HEK293 (cell line): ENCODE results near the gene SLC2A8.

Source experiments
- CTCF ChIA-PET: fragments of 350-600 bp; formaldehyde crosslinking; extraction: SDS; loops from one replicate; lab custom pipeline; 2021; ENCODE audit warnings: antibody characterized with exemption; lab: Yijun Ruan, JAX
- POLR2A ChIA-PET: fragments of 300-600 bp; formaldehyde crosslinking; extraction: SDS; loops from one replicate; lab custom pipeline; 2020; ENCODE audit warnings: antibody characterized with exemption, inconsistent platforms; lab: Yijun Ruan, JAX
- H3K27ac ChIP-seq: fragments of 200-500 bp; sonication (Bioruptor generic); 2 replicates; pipeline ENCODE4 v1.5.1; 2014; ENCODE audit warnings: low read depth, low read length, control low read depth, inconsistent platforms; ENCODE audit errors: extremely low read depth
- H3K36me3 ChIP-seq, 2 experiments: fragments of 200-500 bp in 1 of 2; sonication (Bioruptor generic) in 1 of 2; 1 replicate in 1 of 2; 2 replicates in 1 of 2; pipeline ENCODE4 v1.5.1; 2014 to 2017; ENCODE audit warnings: inconsistent platforms in 2 of 2, low read length in 2 of 2; ENCODE audit not compliant: control insufficient read depth in 2 of 2, insufficient read depth in 1 of 2
- H3K4me1 ChIP-seq: fragments of 200-500 bp; sonication (Bioruptor generic); 2 replicates; pipeline ENCODE4 v1.5.1; 2014; ENCODE audit warnings: mild to moderate bottlenecking, low read length, inconsistent platforms; ENCODE audit not compliant: control insufficient read depth, insufficient read depth
- H3K4me3 ChIP-seq: 2 replicates; pipeline ENCODE4 v1.5.1; 2011; ENCODE audit warnings: low read depth, mild to moderate bottlenecking, control low read depth, low read length, moderate library complexity
- H3K9me3 ChIP-seq: fragments of 200-500 bp; sonication (Bioruptor generic); 2 replicates; pipeline ENCODE4 v1.5.1; 2014; ENCODE audit warnings: low read depth, low read length, inconsistent platforms; ENCODE audit not compliant: control insufficient read depth, insufficient read depth
- BCL11B ChIP-seq: fragments of 450-650 bp; formaldehyde crosslinking; IDR thresholded peaks from 2 replicates; pipeline ENCODE4 v1.5.1; 2016; ENCODE audit warnings: low read depth, missing biosample characterization, missing genetic modification characterization
- GLIS2 ChIP-seq: fragments of 450-650 bp; formaldehyde crosslinking; IDR thresholded peaks from 2 replicates; pipeline ENCODE4 v1.5.1; 2016; ENCODE audit warnings: missing biosample characterization, missing genetic modification characterization
- INSM2 ChIP-seq: fragments of 450-650 bp; formaldehyde crosslinking; IDR thresholded peaks from 2 replicates; pipeline ENCODE4 v1.5.1; 2016; ENCODE audit warnings: missing biosample characterization, missing genetic modification characterization
- OSR2 ChIP-seq: fragments of 450-650 bp; formaldehyde crosslinking; IDR thresholded peaks from 2 replicates; pipeline ENCODE4 v1.5.1; 2016; ENCODE audit warnings: missing biosample characterization, missing genetic modification characterization
- SP7 ChIP-seq: fragments of 450-650 bp; formaldehyde crosslinking; IDR thresholded peaks from 2 replicates; pipeline ENCODE4 v1.5.1; 2016; ENCODE audit warnings: missing biosample characterization, missing genetic modification characterization
- YY2 ChIP-seq: fragments of 450-650 bp; formaldehyde crosslinking; IDR thresholded peaks from 2 replicates; pipeline ENCODE4 v1.5.1; 2016; ENCODE audit warnings: missing biosample characterization, missing genetic modification characterization
- ZBTB26 ChIP-seq: fragments of 450-650 bp; formaldehyde crosslinking; optimal IDR thresholded peaks from 2 replicates; pipeline ENCODE3; 2016; ENCODE audit warnings: missing biosample characterization, mild to moderate bottlenecking, missing genetic modification characterization
- ZFP41 ChIP-seq: fragments of 450-650 bp; formaldehyde crosslinking; IDR thresholded peaks from 2 replicates; pipeline ENCODE4 v1.5.1; 2016; ENCODE audit warnings: missing biosample characterization, missing genetic modification characterization, borderline replicate concordance
- ZIC2 ChIP-seq: fragments of 450-650 bp; formaldehyde crosslinking; IDR thresholded peaks from 2 replicates; pipeline ENCODE4 v1.5.1; 2016; ENCODE audit warnings: missing biosample characterization, missing genetic modification characterization
- ZNF138 ChIP-seq: fragments of 450-650 bp; formaldehyde crosslinking; IDR thresholded peaks from 2 replicates; pipeline ENCODE4 v1.5.1; 2016; ENCODE audit warnings: missing biosample characterization, missing genetic modification characterization, borderline replicate concordance
- ZNF155 ChIP-seq: fragments of 450-650 bp; formaldehyde crosslinking; IDR thresholded peaks from 2 replicates; pipeline ENCODE4 v1.5.1; 2016; ENCODE audit warnings: missing biosample characterization, missing genetic modification characterization
- ZNF311 ChIP-seq: fragments of 450-650 bp; formaldehyde crosslinking; IDR thresholded peaks from 2 replicates; pipeline ENCODE4 v1.5.1; 2017; ENCODE audit warnings: missing biosample characterization, missing genetic modification characterization, borderline replicate concordance
- ZNF341 ChIP-seq: fragments of 450-650 bp; formaldehyde crosslinking; IDR thresholded peaks from 2 replicates; pipeline ENCODE4; 2016; ENCODE audit warnings: low read depth, missing biosample characterization, missing genetic modification characterization
- ZNF37A ChIP-seq: fragments of 450-650 bp; IDR thresholded peaks from 2 replicates; pipeline ENCODE4 v1.5.1; 2018; ENCODE audit warnings: missing biosample characterization, missing genetic modification characterization
- ZNF394 ChIP-seq: fragments of 450-650 bp; formaldehyde crosslinking; IDR thresholded peaks from 2 replicates; pipeline ENCODE4 v1.5.1; 2016; ENCODE audit warnings: missing biosample characterization, missing genetic modification characterization, mild to moderate bottlenecking, moderate library complexity, borderline replicate concordance
- ZNF530 ChIP-seq: fragments of 450-650 bp; formaldehyde crosslinking; IDR thresholded peaks from 2 replicates; pipeline ENCODE4 v1.5.1; 2016; ENCODE audit warnings: low read depth, missing biosample characterization, missing genetic modification characterization
- ZNF600 ChIP-seq: fragments of 450-650 bp; formaldehyde crosslinking; IDR thresholded peaks from 2 replicates; pipeline ENCODE4 v1.5.1; 2016; ENCODE audit warnings: missing biosample characterization, missing genetic modification characterization
- ZNF791 ChIP-seq: fragments of 450-650 bp; formaldehyde crosslinking; IDR thresholded peaks from 2 replicates; pipeline ENCODE4 v1.5.1; 2016; ENCODE audit warnings: missing biosample characterization, missing genetic modification characterization
- ZSCAN23 ChIP-seq: fragments of 450-650 bp; formaldehyde crosslinking; IDR thresholded peaks from 2 replicates; pipeline ENCODE4 v1.5.1; 2016; ENCODE audit warnings: missing biosample characterization, missing genetic modification characterization

Gene SLC2A8

DNA sequence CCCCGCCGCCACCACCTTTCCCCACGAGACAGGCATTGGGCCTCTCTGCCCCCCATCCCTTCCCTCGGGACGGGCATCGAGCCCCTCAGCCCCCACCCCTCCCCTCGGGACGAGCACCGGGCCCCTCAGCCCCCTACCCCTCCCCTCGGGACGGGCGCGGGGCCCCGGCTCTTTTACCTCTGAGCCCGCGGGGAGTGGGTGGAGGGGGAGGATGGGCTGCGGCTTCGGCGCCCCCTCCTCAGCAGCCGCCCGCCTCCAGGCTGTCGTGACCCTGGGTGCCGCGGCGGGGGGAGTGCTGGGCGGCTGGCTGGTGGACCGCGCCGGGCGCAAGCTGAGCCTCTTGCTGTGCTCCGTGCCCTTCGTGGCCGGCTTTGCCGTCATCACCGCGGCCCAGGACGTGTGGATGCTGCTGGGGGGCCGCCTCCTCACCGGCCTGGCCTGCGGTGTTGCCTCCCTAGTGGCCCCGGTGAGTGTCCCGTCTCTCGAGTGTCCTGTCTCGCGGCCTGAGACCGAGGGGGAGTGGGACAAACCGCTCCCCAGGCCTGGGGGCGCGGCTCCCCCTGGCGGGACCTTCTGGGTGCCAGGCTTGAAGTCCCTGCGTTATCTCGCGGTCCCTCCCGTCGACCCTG is 791 bp downstream of the SLC2A8 start (continued):
- no peak for TF ChIP-seq INSM2
- no peak for TF ChIP-seq OSR2 (tag by site-specific recombination)
- TF ChIP-seq SP7 (tag by site-specific recombination), result peak; percentile 31; the same call in 1 of the 2 replicates
- TF ChIP-seq ZNF530, result no peak
- no peak for TF ChIP-seq ZFP41 (tag by site-specific recombination)
- no peak for TF ChIP-seq ZNF311 (tag by site-specific recombination)
- TF ChIP-seq ZIC2 (tag by site-specific recombination), result peak; percentile 99
- TF ChIP-seq ZNF600 (tag by site-specific recombination), result 0 out of 2 replicates have a peak, but pooled peaks have one; percentile 44

DNA sequence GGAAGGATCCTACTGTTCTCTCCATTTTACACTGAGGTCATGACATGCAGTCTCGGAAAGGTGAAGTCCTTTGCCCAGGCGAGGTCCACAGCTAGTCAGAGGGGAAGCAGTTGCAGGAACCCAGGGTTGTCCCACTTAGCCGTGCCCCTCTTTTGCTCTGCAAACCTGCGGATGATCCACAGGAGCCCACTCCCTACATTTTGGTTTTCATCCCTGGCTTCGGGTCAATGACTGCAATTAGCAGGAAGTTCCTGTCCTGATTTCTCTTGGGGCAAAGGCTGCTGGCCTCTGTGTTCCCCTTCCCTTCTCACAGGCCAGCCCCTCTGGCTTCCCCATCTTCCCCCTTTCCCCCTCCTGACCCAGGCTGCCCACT is 1.3 kb downstream of the SLC2A8 start:
- no peaks in the 10 kb centered on the region for H3K9me3 ChIP-seq
- CTCF ChIA-PET, result interaction anchor here (0.5 to 1.8 kb wide), 13 partner anchors 10 to 692 kb away, joined by 3 to 7 read pairs (median 3); partner anchors contain the start of gene ZNF79
- POLR2A ChIA-PET, result interaction anchor here (0.7 to 2.2 kb wide), 5 partner anchors 10 to 174 kb away, joined by 3 to 50 read pairs (median 7); partner anchors contain the start of gene ZNF79
- TF ChIP-seq ZNF37A, result no peak
- no peak for TF ChIP-seq ZNF138 (tag by site-specific recombination)
- peak; percentile 3; the same call in 1 of the 2 replicates for TF ChIP-seq GLIS2
- no peak for TF ChIP-seq ZNF791 (tag by site-specific recombination)
- 0 out of 2 replicates have a peak, but pooled peaks cover 5% of the 10 kb centered on the region for H3K4me1 ChIP-seq
- peaks cover 0 to 31% of the 10 kb centered on the region in 2 experiments; a peak in 1 of 3 replicates for H3K36me3 ChIP-seq
- peak overlapping the region; percentile 57 for H3K4me3 ChIP-seq
- no peak overlapping the region for H3K27ac ChIP-seq

- 0 out of 2 replicates have a peak, but pooled peaks cover 5% of the 10 kb centered on the region for H3K4me1 ChIP-seq
- peaks cover 0 to 37% of the 10 kb centered on the region in 2 experiments; a peak in 1 of 3 replicates for H3K36me3 ChIP-seq
- POLR2A ChIA-PET, result interaction anchor here (0.5 to 1.6 kb wide), 8 partner anchors 11 to 1239 kb away, joined by 3 to 8 read pairs (median 5); partner anchors contain the start of gene ZNF79
- TF ChIP-seq ZNF394 (tag by site-specific recombination) (no peak), ZBTB26 (tag by site-specific recombination) (no peak), YY2 (tag by site-specific recombination) (no peak), ZNF341 (no peak), ZSCAN23 (no peak), ZNF155 (tag by site-specific recombination) (no peak), BCL11B (tag by site-specific recombination) (no peak)
- TF ChIP-seq, all 188 proteins: peak for 0
- CTCF ChIA-PET, result interaction anchor here (0.5 to 1.8 kb wide), 20 partner anchors 9 to 693 kb away, joined by 3 to 7 read pairs (median 3); partner anchors contain the start of gene ZNF79
- H3K27ac ChIP-seq, result no peak overlapping the region
- no peak overlapping the region for H3K4me3 ChIP-seq
- H3K9me3 ChIP-seq, result no peaks in the 10 kb centered on the region
These were observed 1.9 kb downstream of the SLC2A8 start for GRCh38 chr9:127398715-127399400.
